K562 (cell line): ENCODE measurements around the gene JPH2. TPM values are rescaled to one million over a fixed set of nuclear protein-coding genes. Genes with fewer than 3 reads are reported as not detected.

ENCODE experiments used
- ATAC-seq: fragments of 200-7000 bp; cut with Tn5 transposase; 3 replicates; pipeline ENCODE4 v1.9.1; 2020; ENCODE audit warnings: moderate library complexity
- BruUV-seq: library from RNA; stranded (reverse); fragments of 400-500 nt; replicated peaks from 2 replicates; lab custom pipeline; 2021; lab: Mats Ljungman, UMichigan
- CTCF ChIA-PET: fragments of 300-600 bp; formaldehyde crosslinking; extraction: SDS; loops from one replicate; lab custom pipeline; 2021; ENCODE audit warnings: low intra/inter-chr PET ratio; lab: Yijun Ruan, JAX
- POLR2A ChIA-PET: fragments of 300-600, 350-650 bp; sonication (Branson Sonifier 250); formaldehyde crosslinking; extraction: SDS; loops from one replicate; lab custom pipeline; 2021; ENCODE audit warnings: antibody characterized with exemption, inconsistent platforms; lab: Yijun Ruan, JAX
- DNase-seq, 4 experiments: peaks; one replicate each; pipeline versions ENCODE4 v3.0.0 to v3.0.0-alpha.2; 2011 to 2018; ENCODE audit warnings: low spot score in 3 of 4, mixed read lengths in 3 of 4; ENCODE audit errors: extremely low read depth in 1 of 4
- FAIRE-seq: peaks from 2 replicates; lab custom pipeline; 2011; peaks lifted over from hg19 to GRCh38; lab: Jason Lieb, UNC
- H2AFZ ChIP-seq: 2 replicates; pipeline ENCODE4 v1.6.0; 2011; ENCODE audit warnings: low read depth, low read length, control low read depth, inconsistent platforms
- H3K27ac ChIP-seq: fragments of 200-600 bp; 3 replicates; pipeline ENCODE4 v1.8.0; 2011; ENCODE audit warnings: low read depth, mild to moderate bottlenecking, control low read depth, inconsistent platforms, low read length, moderate library complexity, mixed read lengths; ENCODE audit errors: extremely low read depth
- H3K27me3 ChIP-seq, 2 experiments: fragments of 300-600 bp in 1 of 2; 2 replicates in 1 of 2; 3 replicates in 1 of 2; pipeline versions ENCODE4 v1.6.0 to v1.8.0; 2011; ENCODE audit warnings: inconsistent platforms in 2 of 2, low read length in 2 of 2, mild to moderate bottlenecking in 1 of 2, mixed read lengths in 1 of 2, moderate library complexity in 1 of 2; ENCODE audit not compliant: control insufficient read depth in 2 of 2, insufficient read depth in 2 of 2
- H3K36me3 ChIP-seq: fragments of 300-600 bp; 3 replicates; pipeline ENCODE4 v1.8.0; 2011; ENCODE audit warnings: mild to moderate bottlenecking, low read length, inconsistent platforms; ENCODE audit not compliant: control insufficient read depth, insufficient read depth
- H3K4me1 ChIP-seq, 2 experiments: fragments of 200-600 bp in 1 of 2; replicated peaks in 1 of 2; 2 replicates in 1 of 2; 3 replicates in 1 of 2; pipeline versions ENCODE4 v1.5.1 to v1.8.0; 2011; ENCODE audit warnings: inconsistent platforms in 2 of 2, low read length in 2 of 2, mild to moderate bottlenecking in 1 of 2, mixed read lengths in 1 of 2, moderate library complexity in 1 of 2; ENCODE audit not compliant: control insufficient read depth in 2 of 2, insufficient read depth in 2 of 2
- H3K4me2 ChIP-seq: 2 replicates; pipeline ENCODE4 v1.6.1; 2011; ENCODE audit warnings: low read length, control low read depth, inconsistent platforms, mixed read lengths; ENCODE audit not compliant: insufficient read depth
- H3K4me3 ChIP-seq: fragments of 200-600 bp; sonication (generic), shearing (Covaris generic); 2 replicates; pipeline ENCODE4 v1.5.1; 2016; ENCODE audit warnings: control low read depth, inconsistent platforms
- H3K79me2 ChIP-seq: fragments of 200-600 bp; 3 replicates; pipeline ENCODE4 v1.8.0; 2011; ENCODE audit warnings: low read length, inconsistent platforms; ENCODE audit not compliant: control insufficient read depth, insufficient read depth
- H3K9ac ChIP-seq, 2 experiments: 2 replicates each; pipeline versions ENCODE4 v1.6.0 to v1.6.1; 2011; ENCODE audit warnings: low read depth in 2 of 2, low read length in 2 of 2, control low read depth in 1 of 2, inconsistent platforms in 1 of 2, mild to moderate bottlenecking in 1 of 2, mixed read lengths in 1 of 2; ENCODE audit not compliant: insufficient read depth in 1 of 2
- H3K9me1 ChIP-seq: one replicate; pipeline ENCODE4 v1.6.0; 2011; ENCODE audit warnings: inconsistent platforms, mild to moderate bottlenecking, low read length, moderate library complexity; ENCODE audit not compliant: control insufficient read depth, insufficient read depth
- H3K9me3 ChIP-seq: replicated peaks from 2 replicates; pipeline ENCODE4 v1.5.1; 2011; ENCODE audit warnings: low read depth, low read length, inconsistent platforms; ENCODE audit not compliant: control insufficient read depth, insufficient read depth
- H4K20me1 ChIP-seq: replicated peaks from 2 replicates; pipeline ENCODE4 v1.6.1; 2011; ENCODE audit warnings: low read length, inconsistent platforms, mixed read lengths; ENCODE audit not compliant: control insufficient read depth, insufficient read depth
- BRD4 ChIP-seq: fragments of 200-600 bp; sonication (generic); IDR thresholded peaks from 2 replicates; pipeline ENCODE4 v1.6.1; 2017; ENCODE audit warnings: inconsistent platforms
- MEIS2 ChIP-seq: fragments of 450-650 bp; IDR thresholded peaks from 2 replicates; pipeline ENCODE4 v1.6.1; 2014; ENCODE audit warnings: mild to moderate bottlenecking; ENCODE audit not compliant: partially characterized antibody
- TEAD4 ChIP-seq, 2 experiments: sonication (generic) in 1 of 2; formaldehyde crosslinking in 1 of 2; IDR thresholded peaks; 2 replicates each; pipeline versions ENCODE4 v1.6.1 to v1.8.0; 2012 to 2022; ENCODE audit warnings: borderline replicate concordance in 1 of 2, inconsistent platforms in 1 of 2, low read length in 1 of 2, mild to moderate bottlenecking in 1 of 2, missing genetic modification reagents in 1 of 2
- ZBTB7A ChIP-seq: IDR thresholded peaks from 2 replicates; pipeline ENCODE4 v1.6.1; 2011; ENCODE audit warnings: low read depth, mild to moderate bottlenecking, low read length, moderate library complexity, borderline replicate concordance; ENCODE audit not compliant: control insufficient read depth
- ZNF311 ChIP-seq: fragments of 250-450 bp; sonication (Bioruptor Pico); IDR thresholded peaks from 2 replicates; pipeline ENCODE4 v1.4.0; 2020; ENCODE audit warnings: mild to moderate bottlenecking, moderate library complexity
- ZNF384 ChIP-seq: IDR thresholded peaks from 2 replicates; pipeline ENCODE4 v1.6.1; 2012; ENCODE audit warnings: low read depth, low read length, improper control_type of control experiment
- WGBS: fragments of 100-300 bp; shearing (Covaris generic); methylation state at CpG from one replicate; pipeline ENCODE4 v1.1.6; 2016; ENCODE audit warnings: low coverage, mixed read lengths; ENCODE audit not compliant: insufficient coverage; ENCODE audit errors: missing lambda C conversion rate; 5-methylcytosine and 5-hydroxymethylcytosine counted together
- in situ Hi-C: fragments of 300-500 bp; cut with MboI; formaldehyde crosslinking; loops from 4 replicates; pipeline ENCODE4 v1.15.0; 2018; ENCODE audit warnings: inconsistent platforms, mixed read lengths
- intact Hi-C: fragments of 100-400 bp; cut with micrococcal nuclease; formaldehyde crosslinking; loops from 2 replicates; pipeline ENCODE4 v1.14.2; 2022
- polyA plus RNA-seq, 8 experiments: library from polyadenylated mRNA; depleted of rRNA in 4 of 8; stranded (reverse) in 5 of 8; unstranded in 3 of 8; fragments of >200 nt; fragmentation: Nextera tagmentation in 2 of 8; fragmentation: Illumina TruSeq in 1 of 8; extraction: Ambion mirVana in 2 of 8; extraction: Trizol in 1 of 8; gene quantifications; 2 replicates each; pipeline versions ENCODE4 v1.2.1 to v1.2.3, GENCODE V29; 2011 to 2014; ENCODE audit warnings: inconsistent platforms in 1 of 8, missing spikeins in 1 of 8
- total RNA-seq, 7 experiments: library from RNA; depleted of rRNA in 6 of 7; stranded (reverse); fragments of >200 nt in 6 of 7; fragmentation: Illumina TruSeq in 2 of 7; extraction: Trizol in 2 of 7; gene quantifications; 2 replicates each; pipeline versions ENCODE4 v1.2.1 to v1.2.3, GENCODE V29; 2011 to 2021; ENCODE audit warnings: low replicate concordance in 1 of 7
- TF ChIP-seq, protein P1 (sequence below): fragments of 250-450 bp; sonication (Bioruptor Pico); IDR thresholded peaks from 2 replicates; pipeline ENCODE4 v1.6.1; 2021; ENCODE audit warnings: mild to moderate bottlenecking
- TF ChIP-seq, protein P2 (sequence below), 2 experiments: IDR thresholded peaks; 2 replicates each; pipeline ENCODE4 v1.6.1; 2011; ENCODE audit warnings: borderline replicate concordance in 1 of 2, control low read depth in 1 of 2, low read depth in 1 of 2, low read length in 1 of 2, mild to moderate bottlenecking in 1 of 2, mixed read lengths in 1 of 2, moderate library complexity in 1 of 2; ENCODE audit not compliant: insufficient read depth in 1 of 2, insufficient read length in 1 of 2, poor library complexity in 1 of 2, severe bottlenecking in 1 of 2; ENCODE audit errors: extremely low read depth in 1 of 2
- TF ChIP-seq, protein P3 (sequence below), 2 experiments: fragments of 450-650 bp; IDR thresholded peaks; 2 replicates each; pipeline ENCODE4 v1.6.1; 2016; ENCODE audit warnings: mild to moderate bottlenecking in 2 of 2, borderline replicate concordance in 1 of 2, low read depth in 1 of 2, moderate library complexity in 1 of 2
- TF ChIP-seq, protein P4 (sequence below): fragments of 450-650 bp; IDR thresholded peaks from 2 replicates; pipeline ENCODE4 v1.6.1; 2016

The JPH2 gene
- total and polyA plus RNA-seq, 9 of the 15 experiments (the other 6 are each of a cell fraction or from before 2014, with no cell fraction given): not detected

DNA sequence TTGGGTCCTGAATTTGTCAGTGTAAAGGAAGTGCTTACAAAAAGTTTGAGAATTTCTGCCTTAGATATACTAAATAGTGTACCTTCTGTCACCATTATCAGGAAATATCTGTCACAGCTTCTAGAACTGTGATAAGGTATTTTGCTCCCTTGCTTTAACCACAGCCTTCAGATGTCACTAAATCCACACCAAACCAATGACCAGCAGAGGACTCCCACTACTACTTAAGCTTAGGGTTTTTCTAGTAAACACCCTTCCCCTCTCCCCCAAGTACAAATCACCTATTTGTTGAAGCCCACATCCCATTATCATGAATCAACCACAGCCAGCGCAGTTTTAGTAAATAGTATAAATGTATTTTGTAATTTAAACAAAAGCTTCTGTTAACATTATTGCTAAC lies 8.6 kb upstream of the JPH2 start:
- Histone ChIP-seq H3K9me1 (peaks cover 3% of the 10 kb centered on the region), H4K20me1 (0 out of 2 replicates have a peak, but pooled peaks cover 6% of the 10 kb centered on the region), H2AFZ (no peak overlapping the region), H3K4me2 (no peak overlapping the region), H3K27ac (no peak overlapping the region), H3K79me2 (no peaks in the 10 kb centered on the region), H3K36me3 (peaks cover 39% of the 10 kb centered on the region), H3K27me3 (no peaks in the 10 kb centered on the region), H3K9me3 (no peaks in the 10 kb centered on the region), H3K4me1 (peaks cover 0 to 8% of the 10 kb centered on the region in 2 experiments; a peak in 2 of 5 replicates), H3K4me3 (no peak overlapping the region), H3K9ac (no peak overlapping the region)
- ChIA-PET POLR2A (interaction anchor here (1.1 to 1.5 kb wide), 4 partner anchors 13 to 86 kb away, joined by 3 to 6 read pairs (median 4); no protein-coding TSS in a partner anchor), CTCF (no interaction called here)
- DNase-seq: peak in 1 of 4 experiments; percentile 27
- FAIRE-seq: no peak
- peak; percentile 74 for ATAC-seq
- in situ Hi-C loops (no loop called here), intact Hi-C loops (no loop called here)
- WGBS: 50% methylated on average over 1 of the region's 1 CpG
- BruUV-seq: no TSS peak
- TF ChIP-seq, protein P1, sequence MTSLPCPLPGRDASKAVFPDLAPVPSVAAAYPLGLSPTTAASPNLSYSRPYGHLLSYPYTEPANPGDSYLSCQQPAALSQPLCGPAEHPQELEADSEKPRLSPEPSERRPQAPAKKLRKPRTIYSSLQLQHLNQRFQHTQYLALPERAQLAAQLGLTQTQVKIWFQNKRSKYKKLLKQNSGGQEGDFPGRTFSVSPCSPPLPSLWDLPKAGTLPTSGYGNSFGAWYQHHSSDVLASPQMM (CRISPR knock-in tag): no peak
- TF ChIP-seq BRD4 (no peak), MEIS2 (no peak), TEAD4 (IDR thresholded peaks at IDR 0.05; ENCODE audit: low read length) (peak; percentile 48; the same call in 1 of the 2 replicates), TEAD4 (CRISPR knock-in tag; IDR thresholded peaks at IDR 0.05; ENCODE audit: borderline replicate concordance) (no peak), ZNF384 (no peak), ZNF311 (no peak), ZBTB7A (no peak)
- TF ChIP-seq, protein P2, sequence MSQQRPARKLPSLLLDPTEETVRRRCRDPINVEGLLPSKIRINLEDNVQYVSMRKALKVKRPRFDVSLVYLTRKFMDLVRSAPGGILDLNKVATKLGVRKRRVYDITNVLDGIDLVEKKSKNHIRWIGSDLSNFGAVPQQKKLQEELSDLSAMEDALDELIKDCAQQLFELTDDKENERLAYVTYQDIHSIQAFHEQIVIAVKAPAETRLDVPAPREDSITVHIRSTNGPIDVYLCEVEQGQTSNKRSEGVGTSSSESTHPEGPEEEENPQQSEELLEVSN (IDR thresholded peaks at IDR 0.05; ENCODE audit: borderline replicate concordance in 1 of 2, extremely low read depth in 1 of 2, insufficient read depth in 1 of 2, insufficient read length in 1 of 2, low read depth in 1 of 2, low read length in 1 of 2, poor library complexity in 1 of 2, severe bottlenecking in 1 of 2): no peak
- TF ChIP-seq, protein P3, sequence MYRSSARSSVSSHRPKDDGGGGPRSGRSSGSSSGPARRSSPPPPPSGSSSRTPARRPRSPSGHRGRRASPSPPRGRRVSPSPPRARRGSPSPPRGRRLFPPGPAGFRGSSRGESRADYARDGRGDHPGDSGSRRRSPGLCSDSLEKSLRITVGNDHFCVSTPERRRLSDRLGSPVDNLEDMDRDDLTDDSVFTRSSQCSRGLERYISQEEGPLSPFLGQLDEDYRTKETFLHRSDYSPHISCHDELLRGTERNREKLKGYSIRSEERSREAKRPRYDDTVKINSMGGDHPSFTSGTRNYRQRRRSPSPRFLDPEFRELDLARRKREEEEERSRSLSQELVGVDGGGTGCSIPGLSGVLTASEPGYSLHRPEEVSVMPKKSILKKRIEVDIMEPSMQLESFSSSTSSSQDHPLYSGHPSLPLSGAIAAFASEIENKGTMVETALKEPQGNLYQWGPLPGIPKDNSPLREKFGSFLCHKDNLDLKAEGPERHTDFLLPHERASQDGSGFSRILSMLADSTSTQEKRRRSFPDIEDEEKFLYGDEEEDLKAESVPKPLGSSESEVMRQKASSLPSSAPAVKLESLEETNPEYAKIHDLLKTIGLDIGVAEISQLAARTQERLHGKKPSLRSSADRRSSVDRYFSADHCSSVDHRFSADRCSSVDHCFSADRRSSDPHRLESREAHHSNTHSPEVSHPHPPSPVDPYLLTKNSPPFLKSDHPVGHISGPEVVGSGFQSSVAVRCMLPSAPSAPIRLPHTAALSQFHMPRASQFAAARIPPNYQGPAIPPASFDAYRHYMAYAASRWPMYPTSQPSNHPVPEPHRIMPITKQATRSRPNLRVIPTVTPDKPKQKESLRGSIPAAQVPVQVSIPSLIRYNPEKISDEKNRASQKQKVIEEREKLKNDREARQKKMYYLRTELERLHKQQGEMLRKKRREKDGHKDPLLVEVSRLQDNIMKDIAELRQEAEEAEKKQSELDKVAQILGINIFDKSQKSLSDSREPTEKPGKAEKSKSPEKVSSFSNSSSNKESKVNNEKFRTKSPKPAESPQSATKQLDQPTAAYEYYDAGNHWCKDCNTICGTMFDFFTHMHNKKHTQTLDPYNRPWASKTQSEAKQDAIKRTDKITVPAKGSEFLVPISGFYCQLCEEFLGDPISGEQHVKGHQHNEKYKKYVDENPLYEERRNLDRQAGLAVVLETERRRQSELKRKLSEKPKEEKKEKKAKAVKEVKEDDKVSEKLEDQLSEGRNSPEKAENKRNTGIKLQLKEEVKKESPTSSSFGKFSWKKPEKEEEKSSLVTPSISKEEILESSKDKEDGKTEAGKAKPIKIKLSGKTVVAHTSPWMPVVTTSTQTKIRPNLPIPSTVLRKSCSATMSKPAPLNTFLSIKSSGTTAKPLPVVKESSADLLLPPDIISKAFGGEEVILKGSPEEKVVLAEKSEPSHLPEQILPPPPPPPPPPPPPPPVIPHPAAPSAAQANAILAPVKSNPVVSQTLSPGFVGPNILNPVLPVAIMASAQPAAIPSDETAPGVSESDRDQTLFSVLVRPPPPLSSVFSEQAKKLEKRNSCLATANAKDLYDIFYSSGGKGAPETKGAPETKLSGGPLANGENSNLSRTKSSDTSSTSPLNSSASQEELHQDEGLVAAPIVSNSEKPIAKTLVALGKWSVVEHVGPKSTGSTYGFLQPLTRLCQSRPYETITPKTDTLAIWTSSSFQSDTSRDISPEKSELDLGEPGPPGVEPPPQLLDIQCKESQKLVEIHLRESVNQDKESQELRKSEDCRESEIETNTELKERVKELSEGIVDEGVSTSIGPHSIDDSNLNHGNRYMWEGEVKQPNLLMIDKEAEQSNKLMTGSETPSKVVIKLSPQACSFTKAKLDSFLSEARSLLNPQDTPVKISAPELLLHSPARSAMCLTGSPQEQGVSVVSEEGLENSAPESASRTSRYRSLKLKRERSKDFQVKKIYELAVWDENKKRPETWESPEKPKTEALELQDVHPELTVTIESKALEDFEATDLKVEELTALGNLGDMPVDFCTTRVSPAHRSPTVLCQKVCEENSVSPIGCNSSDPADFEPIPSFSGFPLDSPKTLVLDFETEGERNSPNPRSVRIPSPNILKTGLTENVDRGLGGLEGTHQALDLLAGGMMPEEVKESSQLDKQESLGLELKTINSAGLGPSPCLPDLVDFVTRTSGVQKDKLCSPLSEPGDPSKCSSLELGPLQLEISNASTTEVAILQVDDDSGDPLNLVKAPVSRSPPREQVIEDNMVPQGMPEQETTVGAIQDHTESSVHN (IDR thresholded peaks at IDR 0.05; ENCODE audit: borderline replicate concordance in 1 of 2, low read depth in 1 of 2): no peak
- TF ChIP-seq, protein P4, sequence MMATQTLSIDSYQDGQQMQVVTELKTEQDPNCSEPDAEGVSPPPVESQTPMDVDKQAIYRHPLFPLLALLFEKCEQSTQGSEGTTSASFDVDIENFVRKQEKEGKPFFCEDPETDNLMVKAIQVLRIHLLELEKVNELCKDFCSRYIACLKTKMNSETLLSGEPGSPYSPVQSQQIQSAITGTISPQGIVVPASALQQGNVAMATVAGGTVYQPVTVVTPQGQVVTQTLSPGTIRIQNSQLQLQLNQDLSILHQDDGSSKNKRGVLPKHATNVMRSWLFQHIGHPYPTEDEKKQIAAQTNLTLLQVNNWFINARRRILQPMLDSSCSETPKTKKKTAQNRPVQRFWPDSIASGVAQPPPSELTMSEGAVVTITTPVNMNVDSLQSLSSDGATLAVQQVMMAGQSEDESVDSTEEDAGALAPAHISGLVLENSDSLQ: 0 out of 2 replicates have a peak, but pooled peaks have one; percentile 7
